HFFc6 (cell line): ENCODE data around the gene RAB11FIP4. TPM values are rescaled to one million over a fixed set of nuclear protein-coding genes. Genes with fewer than 3 reads are reported as not detected.

Experiments
- DNase-seq: peaks from one replicate; pipeline ENCODE4 v3.0.0-alpha.2; 2018
- H3K27ac Mint-ChIP-seq: 2 replicates; pipeline ENCODE4 v1.8.0; 2020; ENCODE audit warnings: mild to moderate bottlenecking, mixed read lengths
- H3K27me3 Mint-ChIP-seq: 2 replicates; pipeline ENCODE4 v1.8.0; 2021; ENCODE audit warnings: mild to moderate bottlenecking, moderate library complexity, mixed read lengths; ENCODE audit not compliant: insufficient read depth
- H3K36me3 Mint-ChIP-seq: 2 replicates; pipeline ENCODE4 v1.8.0; 2021; ENCODE audit warnings: low read depth, mixed read lengths
- H3K4me1 Mint-ChIP-seq: 2 replicates; pipeline ENCODE4 v1.8.0; 2020; ENCODE audit warnings: low read depth, mixed read lengths
- H3K4me3 Mint-ChIP-seq: 2 replicates; pipeline ENCODE4 v1.8.0; 2020; ENCODE audit warnings: mild to moderate bottlenecking, moderate library complexity, mixed read lengths
- H3K9me3 Mint-ChIP-seq: 2 replicates; pipeline ENCODE4 v1.8.0; 2020; ENCODE audit warnings: mild to moderate bottlenecking, mixed read lengths
- total RNA-seq, 6 experiments: library from RNA; stranded (reverse); fragmentation: NEBNext Ultra II Directional; extraction: Animal tissue kit (Norgen Biotek cat#: 25700); gene quantifications; 2 replicates in 1 of 6; 3 replicates in 5 of 6; pipeline ENCODE4 v1.2.3, GENCODE V29; 2021
- TF ChIP-seq, protein P1 (sequence below): fragments of 200-600 bp; sonication (generic); IDR thresholded peaks from 2 replicates; pipeline ENCODE4 v1.5.0; 2021; ENCODE audit warnings: antibody characterized with exemption, mild to moderate bottlenecking

The RAB11FIP4 gene
- total RNA-seq, 6 experiments from 2014 or later, result 0.02 to 0.38 (median 0.09) TPM

DNA sequence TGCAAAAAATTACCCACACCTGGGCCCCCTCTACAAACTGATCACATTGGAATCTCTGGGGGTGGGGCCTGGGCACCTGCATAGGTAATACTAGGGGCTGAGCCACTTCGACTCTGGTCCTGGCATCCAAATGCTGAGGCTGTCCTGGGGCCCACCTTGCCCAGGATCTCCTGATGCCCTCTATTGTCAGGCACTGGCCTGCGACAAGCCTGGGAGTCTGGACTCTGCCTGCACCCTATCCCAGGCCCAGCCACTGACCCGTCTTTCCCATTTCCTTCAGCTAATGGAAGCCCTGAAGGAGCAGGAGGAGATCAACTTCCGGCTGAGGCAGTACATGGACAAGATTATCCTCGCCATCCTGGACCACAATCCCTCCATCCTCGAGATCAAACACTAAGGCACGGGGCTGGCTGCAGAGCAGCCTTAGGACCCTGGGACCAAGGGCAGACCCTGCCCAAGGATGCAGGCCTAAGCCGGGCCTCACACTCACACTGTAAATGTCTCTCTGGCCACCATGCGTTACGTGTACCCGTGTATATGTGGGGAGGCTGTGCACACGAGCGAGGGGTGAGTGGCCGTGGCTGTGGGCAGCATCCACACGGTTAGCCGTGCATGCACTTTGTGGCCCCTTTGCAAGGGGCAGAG, 140.0 kb downstream of the RAB11FIP4 start:
- H3K4me3 Mint-ChIP-seq, result no peak overlapping the region
- H3K27ac Mint-ChIP-seq, result no peak overlapping the region
- TF ChIP-seq, protein P1, sequence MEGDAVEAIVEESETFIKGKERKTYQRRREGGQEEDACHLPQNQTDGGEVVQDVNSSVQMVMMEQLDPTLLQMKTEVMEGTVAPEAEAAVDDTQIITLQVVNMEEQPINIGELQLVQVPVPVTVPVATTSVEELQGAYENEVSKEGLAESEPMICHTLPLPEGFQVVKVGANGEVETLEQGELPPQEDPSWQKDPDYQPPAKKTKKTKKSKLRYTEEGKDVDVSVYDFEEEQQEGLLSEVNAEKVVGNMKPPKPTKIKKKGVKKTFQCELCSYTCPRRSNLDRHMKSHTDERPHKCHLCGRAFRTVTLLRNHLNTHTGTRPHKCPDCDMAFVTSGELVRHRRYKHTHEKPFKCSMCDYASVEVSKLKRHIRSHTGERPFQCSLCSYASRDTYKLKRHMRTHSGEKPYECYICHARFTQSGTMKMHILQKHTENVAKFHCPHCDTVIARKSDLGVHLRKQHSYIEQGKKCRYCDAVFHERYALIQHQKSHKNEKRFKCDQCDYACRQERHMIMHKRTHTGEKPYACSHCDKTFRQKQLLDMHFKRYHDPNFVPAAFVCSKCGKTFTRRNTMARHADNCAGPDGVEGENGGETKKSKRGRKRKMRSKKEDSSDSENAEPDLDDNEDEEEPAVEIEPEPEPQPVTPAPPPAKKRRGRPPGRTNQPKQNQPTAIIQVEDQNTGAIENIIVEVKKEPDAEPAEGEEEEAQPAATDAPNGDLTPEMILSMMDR, result no peak
- no peaks in the 10 kb centered on the region for H3K9me3 Mint-ChIP-seq
- peaks cover 33% of the 10 kb centered on the region for H3K4me1 Mint-ChIP-seq
- H3K27me3 Mint-ChIP-seq, result no peaks in the 10 kb centered on the region; the same call in none of the 2 replicates
- no peak for DNase-seq
- H3K36me3 Mint-ChIP-seq, result no peaks in the 10 kb centered on the region

DNA sequence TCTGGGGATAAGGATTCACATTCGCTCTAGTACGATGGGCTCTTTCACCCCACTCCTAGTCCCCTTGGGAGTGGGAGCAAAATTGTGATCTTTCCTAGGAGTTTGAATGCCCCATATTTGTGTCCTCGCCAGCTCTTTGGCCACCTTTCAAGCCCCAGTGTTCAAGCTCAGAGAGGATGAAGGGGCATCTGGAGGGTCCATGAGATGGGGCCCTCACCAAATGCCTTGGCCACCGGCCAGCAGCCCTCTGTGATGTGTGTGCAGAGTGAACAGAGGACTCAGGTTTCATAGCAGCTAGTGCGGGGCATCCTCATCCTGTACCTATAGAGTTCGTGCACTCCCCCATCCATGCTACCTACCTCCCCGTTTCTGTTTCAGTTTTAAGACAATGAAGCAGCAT, 140.6 kb downstream of the RAB11FIP4 start:
- H3K27ac Mint-ChIP-seq, result no peak overlapping the region
- no peaks in the 10 kb centered on the region for H3K36me3 Mint-ChIP-seq
- no peaks in the 10 kb centered on the region; the same call in none of the 2 replicates for H3K27me3 Mint-ChIP-seq
- no peak overlapping the region for H3K4me3 Mint-ChIP-seq
- peaks cover 31% of the 10 kb centered on the region for H3K4me1 Mint-ChIP-seq
- TF ChIP-seq, protein P1, result no peak
- DNase-seq, result no peak
- no peaks in the 10 kb centered on the region for H3K9me3 Mint-ChIP-seq

DNA sequence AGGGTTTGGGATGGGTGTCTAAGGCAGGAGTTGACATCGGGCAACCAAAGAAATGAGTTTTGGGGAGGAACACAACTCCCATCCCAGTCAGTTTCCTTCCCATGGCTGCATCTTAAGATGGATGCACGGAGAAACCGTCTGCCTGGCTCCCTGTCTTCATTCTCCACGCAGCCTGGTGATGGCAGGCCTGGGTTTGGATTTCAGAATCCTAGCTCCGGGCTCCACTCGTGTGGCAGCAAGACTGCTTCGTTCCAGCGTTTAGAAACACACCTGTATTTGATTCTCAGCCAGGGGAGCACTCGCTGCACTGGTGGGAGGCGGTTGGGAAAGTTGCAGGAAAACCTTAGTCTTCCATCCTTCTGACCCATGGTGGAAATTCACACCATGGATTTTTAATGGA, 141.1 kb downstream of the RAB11FIP4 start:
- Mint-ChIP-seq H3K36me3 (no peaks in the 10 kb centered on the region), H3K27me3 (no peaks in the 10 kb centered on the region; the same call in none of the 2 replicates), H3K27ac (no peak overlapping the region)

DNA sequence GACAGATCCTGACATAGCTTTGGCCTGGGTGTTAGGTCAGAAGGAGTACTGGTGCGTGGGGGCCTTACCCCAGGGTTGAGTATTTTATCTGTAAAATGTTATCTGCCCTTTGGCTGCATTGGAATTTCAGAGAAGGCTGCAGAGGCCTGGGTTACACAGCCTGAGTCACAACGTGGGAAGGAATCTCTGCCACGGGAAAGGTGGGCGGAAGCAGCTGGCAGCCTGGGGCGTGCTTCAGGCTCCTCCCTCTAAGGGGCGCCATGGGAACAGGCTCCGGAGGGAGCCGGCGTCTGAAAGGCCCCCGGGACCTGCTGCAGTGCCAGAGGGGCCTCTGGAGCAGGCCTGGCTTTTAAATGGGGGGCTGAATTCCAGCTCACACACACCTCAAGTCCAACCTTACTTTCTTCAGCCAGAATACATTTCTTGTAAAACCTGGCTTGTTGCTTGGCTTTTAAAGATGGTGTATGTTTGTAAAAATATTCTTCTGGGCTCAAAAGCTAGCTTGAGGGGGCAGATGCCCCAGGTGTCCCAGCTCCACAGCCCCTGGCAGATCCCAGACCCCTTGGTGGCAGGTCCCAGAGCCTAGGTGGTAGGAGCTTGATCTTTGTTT, 142.2 kb downstream of the RAB11FIP4 start:
- TF ChIP-seq, protein P1, result peak; percentile 52
- Mint-ChIP-seq H3K4me1 (peaks cover 21% of the 10 kb centered on the region), H3K27ac (peak overlapping the region; percentile 2; the same call in 1 of the 2 replicates), H3K36me3 (no peaks in the 10 kb centered on the region), H3K27me3 (no peaks in the 10 kb centered on the region; the same call in none of the 2 replicates), H3K9me3 (no peaks in the 10 kb centered on the region), H3K4me3 (peak overlapping the region; percentile 2; the same call in 1 of the 2 replicates)
- DNase-seq, result peak; percentile 61

More for the DNA sequence above, 141.1 kb downstream of the RAB11FIP4 start:
- Mint-ChIP-seq H3K9me3 (no peaks in the 10 kb centered on the region), H3K4me1 (peaks cover 26% of the 10 kb centered on the region), H3K4me3 (no peak overlapping the region)
- no peak for DNase-seq
- TF ChIP-seq, protein P1, result no peak

DNA sequence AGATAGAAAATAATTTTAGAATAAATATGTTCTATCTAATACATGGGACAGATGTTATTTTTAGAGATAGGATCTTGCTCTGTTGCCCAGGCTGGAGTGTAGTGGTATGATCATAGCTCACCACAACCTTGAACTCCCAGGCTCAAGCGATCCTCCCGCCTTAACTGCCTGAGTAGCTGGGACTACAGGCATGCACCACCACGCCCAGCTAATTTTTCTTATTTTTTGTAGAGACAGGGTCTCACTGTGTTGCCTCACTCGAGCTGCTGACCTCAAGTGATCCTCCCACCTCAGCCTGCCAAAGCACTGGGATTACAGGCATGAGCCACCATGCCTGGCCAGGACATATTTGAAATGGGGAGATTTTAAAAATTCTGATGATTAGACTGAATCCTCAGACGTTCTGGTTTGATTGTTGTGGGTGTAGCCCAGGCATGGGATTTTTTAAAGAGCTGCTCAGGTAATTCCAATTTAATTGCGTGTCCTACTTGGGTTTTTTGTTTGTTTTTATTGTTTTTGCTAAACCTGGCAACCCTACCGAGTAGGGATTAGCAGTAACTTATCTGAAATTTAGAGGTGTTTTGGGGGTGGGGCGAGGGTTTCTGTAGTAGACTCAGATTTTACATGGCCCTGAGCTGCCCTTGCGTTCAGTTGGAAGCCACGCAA, 142.9 kb downstream of the RAB11FIP4 start:
- Mint-ChIP-seq H3K27ac (0 out of 2 replicates have a peak overlapping the region, but pooled peaks have one; percentile 36), H3K4me3 (no peak overlapping the region), H3K4me1 (peaks cover 21% of the 10 kb centered on the region), H3K9me3 (no peaks in the 10 kb centered on the region), H3K36me3 (no peaks in the 10 kb centered on the region), H3K27me3 (no peaks in the 10 kb centered on the region; the same call in none of the 2 replicates)
- DNase-seq, result no peak
- TF ChIP-seq, protein P1, result no peak
